Bronchial epithelial cell (primary cell): ENCODE data around the gene SLC25A25. TPM values are rescaled to one million over a fixed set of nuclear protein-coding genes. Genes with fewer than 3 reads are reported as not detected.

ENCODE experiments used
- DNase-seq: peaks from one replicate; pipeline ENCODE4 v3.0.0-alpha.2; 2010; ENCODE audit warnings: low read depth
- FAIRE-seq: peaks from 2 replicates; lab custom pipeline; 2011; peaks lifted over from hg19 to GRCh38; lab: Jason Lieb, UNC
- H3K27me3 ChIP-seq: 2 replicates; pipeline ENCODE4 v1.5.1; 2011; ENCODE audit warnings: low read length; ENCODE audit not compliant: control insufficient read depth, insufficient read depth
- H3K36me3 ChIP-seq: 2 replicates; pipeline ENCODE4 v1.5.1; 2011; ENCODE audit warnings: low read length; ENCODE audit not compliant: control insufficient read depth, insufficient read depth
- H3K4me3 ChIP-seq: 2 replicates; pipeline ENCODE4 v1.5.1; 2011; ENCODE audit warnings: mild to moderate bottlenecking, low read depth, low read length, control low read depth
- total RNA-seq: library from RNA; depleted of rRNA; stranded (reverse); fragments of >200 nt; gene quantifications from 2 replicates; pipeline ENCODE4 v1.2.1, GENCODE V29; 2014
- TF ChIP-seq, protein P1 (sequence below): IDR thresholded peaks from 2 replicates; pipeline ENCODE4 v1.5.1; 2011; ENCODE audit warnings: mild to moderate bottlenecking, moderate library complexity, low read length, control low read depth, inconsistent platforms; ENCODE audit not compliant: insufficient read depth, severe bottlenecking

SLC25A25 gene
- total RNA-seq, 1 donor from 2014 or later: 12.6 TPM

DNA sequence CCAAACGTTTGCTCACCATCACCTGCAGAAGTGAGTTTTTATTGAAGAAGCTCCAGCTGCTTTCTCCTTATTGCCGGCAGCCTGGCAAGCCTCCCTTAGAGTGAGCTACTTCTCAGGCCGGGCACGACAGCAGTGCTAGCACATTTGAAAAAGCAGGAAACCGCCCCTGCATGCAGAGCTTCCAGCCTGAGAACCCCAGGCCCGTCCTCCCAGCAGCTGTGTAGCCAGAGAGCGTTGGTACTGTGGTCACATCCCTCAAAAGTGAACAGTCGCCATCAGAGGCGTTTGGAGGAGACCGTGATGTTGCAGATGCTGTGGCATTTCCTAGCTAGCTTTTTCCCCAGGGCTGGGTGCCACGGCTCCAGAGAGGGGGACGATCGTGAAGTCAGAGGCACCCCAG is 23.5 kb downstream of the SLC25A25 start:
- no peak for FAIRE-seq
- DNase-seq: no peak
- Histone ChIP-seq H3K4me3 (no peak overlapping the region), H3K36me3 (no peaks in the 10 kb centered on the region), H3K27me3 (no peaks in the 10 kb centered on the region)
- TF ChIP-seq, protein P1, sequence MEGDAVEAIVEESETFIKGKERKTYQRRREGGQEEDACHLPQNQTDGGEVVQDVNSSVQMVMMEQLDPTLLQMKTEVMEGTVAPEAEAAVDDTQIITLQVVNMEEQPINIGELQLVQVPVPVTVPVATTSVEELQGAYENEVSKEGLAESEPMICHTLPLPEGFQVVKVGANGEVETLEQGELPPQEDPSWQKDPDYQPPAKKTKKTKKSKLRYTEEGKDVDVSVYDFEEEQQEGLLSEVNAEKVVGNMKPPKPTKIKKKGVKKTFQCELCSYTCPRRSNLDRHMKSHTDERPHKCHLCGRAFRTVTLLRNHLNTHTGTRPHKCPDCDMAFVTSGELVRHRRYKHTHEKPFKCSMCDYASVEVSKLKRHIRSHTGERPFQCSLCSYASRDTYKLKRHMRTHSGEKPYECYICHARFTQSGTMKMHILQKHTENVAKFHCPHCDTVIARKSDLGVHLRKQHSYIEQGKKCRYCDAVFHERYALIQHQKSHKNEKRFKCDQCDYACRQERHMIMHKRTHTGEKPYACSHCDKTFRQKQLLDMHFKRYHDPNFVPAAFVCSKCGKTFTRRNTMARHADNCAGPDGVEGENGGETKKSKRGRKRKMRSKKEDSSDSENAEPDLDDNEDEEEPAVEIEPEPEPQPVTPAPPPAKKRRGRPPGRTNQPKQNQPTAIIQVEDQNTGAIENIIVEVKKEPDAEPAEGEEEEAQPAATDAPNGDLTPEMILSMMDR: no peak

DNA sequence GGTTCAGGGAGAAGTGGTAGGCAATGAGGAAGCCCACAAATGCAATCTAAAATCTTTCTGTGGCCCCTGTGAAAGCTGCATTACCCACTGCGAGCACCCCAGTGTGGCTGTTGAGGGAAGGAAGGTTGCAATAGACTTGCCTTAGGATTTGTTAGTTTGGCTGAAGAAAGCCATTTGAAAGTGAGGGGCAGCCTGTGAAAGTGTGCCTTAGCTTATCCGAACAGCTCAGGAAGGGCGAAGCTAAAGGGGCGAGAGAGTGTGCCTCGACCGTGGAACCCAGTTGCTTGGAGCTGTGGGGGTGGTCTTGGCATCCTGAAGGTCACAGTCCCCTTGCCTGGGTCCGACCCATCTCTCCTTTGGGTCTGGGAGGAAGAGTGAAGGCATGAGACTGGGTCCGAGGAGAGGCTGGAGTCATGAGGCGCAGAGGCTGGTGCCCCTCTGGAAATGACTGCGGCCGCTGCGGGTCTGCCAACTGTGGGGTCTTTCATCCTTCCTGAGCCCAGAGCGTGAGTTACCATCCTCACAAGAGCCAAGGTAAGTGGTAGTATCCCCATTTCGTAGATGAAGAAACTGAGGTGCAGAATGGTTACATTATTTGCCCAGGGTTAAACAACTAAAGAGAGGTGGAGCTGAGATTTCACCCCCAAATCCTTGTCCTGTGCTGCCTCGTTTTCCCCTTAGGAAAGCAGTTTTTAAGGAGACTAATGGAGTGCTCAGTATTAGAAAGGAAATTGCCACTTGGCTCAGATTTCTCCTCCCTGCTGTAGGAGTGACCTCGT is 24.4 kb downstream of the SLC25A25 start:
- FAIRE-seq (no peak), DNase-seq (no peak)
- TF ChIP-seq, protein P1: no peak
- Histone ChIP-seq H3K36me3 (no peaks in the 10 kb centered on the region), H3K27me3 (no peaks in the 10 kb centered on the region), H3K4me3 (no peak overlapping the region)

DNA sequence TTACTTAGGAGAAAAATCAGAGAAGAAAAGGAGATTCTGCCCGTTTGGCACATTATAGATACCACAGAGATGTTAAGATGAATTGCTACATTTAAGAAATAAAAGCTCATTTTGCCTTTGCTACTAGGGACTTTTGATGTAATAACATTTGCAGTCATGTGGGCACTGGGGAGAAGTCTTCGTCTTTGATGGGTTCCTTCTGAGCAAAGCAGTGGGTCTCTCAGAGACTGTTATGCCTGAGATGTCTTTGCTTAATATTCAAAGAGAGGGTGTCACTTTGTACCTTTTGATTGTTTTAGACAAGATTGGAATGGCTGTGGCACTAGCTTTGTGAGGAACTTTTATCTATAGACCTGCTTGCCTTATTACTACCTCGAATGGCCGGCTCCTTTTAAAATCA is 25.0 kb downstream of the SLC25A25 start:
- H3K4me3 ChIP-seq: no peak overlapping the region
- H3K36me3 ChIP-seq: no peaks in the 10 kb centered on the region
- no peak for DNase-seq
- no peak for FAIRE-seq
- TF ChIP-seq, protein P1: no peak
- H3K27me3 ChIP-seq: no peaks in the 10 kb centered on the region

DNA sequence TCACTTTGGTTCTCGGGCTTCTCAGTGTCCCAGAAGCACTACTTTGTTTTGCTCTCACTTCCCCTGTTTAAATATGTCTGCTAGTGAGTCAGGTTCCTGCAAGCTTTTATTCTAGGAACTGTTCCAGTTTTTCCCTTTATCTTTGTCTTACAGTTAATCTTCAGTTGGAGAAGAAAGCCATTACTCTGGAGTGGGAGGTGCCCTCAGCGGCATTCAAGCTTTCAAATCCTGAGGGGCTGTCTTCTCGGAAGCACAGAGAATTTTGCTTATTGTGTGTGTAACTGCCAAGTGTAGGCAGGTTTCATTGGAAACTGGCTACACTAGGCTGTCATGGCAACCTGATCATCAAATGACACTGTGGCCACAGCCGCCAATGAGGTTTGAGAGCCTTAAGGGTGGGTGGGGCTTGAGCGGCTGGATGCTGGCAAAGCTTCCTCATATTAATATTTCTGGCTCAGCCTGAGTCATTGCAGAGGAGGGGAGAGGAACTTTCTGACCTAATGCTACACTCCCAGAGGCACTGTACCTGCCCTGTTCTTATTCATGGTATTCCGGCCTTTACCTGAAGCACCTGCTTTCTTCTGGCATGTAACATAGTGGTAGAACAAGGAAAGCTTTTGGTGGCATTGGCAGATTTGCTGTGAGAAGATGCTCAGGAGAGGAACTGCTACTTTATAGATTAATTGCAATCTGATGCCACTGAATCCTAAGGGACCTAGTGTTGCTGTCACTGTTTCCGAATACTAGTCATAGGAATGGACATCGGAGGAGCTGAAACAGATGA is 26.3 kb downstream of the SLC25A25 start:
- DNase-seq (peak; percentile 97), FAIRE-seq (no peak)
- TF ChIP-seq, protein P1: no peak
- H3K4me3 ChIP-seq: no peak overlapping the region
- H3K36me3 ChIP-seq: no peaks in the 10 kb centered on the region
- no peaks in the 10 kb centered on the region for H3K27me3 ChIP-seq

DNA sequence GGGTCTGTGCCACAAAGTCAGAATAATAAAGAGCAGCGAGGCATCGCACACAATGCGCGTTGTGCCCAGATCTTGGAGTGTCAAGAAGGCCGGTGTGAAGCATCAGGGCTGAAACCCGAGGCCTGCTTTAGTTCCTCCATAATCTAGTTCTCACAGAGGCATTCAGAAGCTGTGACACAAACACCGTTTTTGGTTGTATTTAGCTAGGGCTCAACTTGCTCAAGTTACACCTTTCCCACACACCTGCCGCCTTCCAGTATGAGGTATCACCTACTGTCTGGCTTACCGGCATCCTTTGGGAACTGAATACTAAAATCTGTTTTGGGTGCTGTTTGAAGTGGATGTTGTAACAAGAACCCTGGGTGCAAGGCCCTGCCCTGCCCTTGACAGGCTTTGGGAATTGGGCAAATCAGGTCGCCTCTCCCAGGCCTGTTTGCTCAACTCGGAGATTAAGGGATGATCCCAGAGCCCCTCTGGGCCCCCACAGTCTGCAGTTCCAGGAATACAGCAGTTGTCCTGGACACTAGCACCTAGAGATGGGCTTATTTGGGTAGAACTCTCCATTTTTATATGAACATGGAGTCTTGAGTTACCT is 27.0 kb downstream of the SLC25A25 start:
- Histone ChIP-seq H3K4me3 (no peak overlapping the region), H3K36me3 (no peaks in the 10 kb centered on the region), H3K27me3 (no peaks in the 10 kb centered on the region)
- no peak for FAIRE-seq
- TF ChIP-seq, protein P1: no peak
- no peak for DNase-seq
